ENCODE data around the gene PAX8.

DNA sequence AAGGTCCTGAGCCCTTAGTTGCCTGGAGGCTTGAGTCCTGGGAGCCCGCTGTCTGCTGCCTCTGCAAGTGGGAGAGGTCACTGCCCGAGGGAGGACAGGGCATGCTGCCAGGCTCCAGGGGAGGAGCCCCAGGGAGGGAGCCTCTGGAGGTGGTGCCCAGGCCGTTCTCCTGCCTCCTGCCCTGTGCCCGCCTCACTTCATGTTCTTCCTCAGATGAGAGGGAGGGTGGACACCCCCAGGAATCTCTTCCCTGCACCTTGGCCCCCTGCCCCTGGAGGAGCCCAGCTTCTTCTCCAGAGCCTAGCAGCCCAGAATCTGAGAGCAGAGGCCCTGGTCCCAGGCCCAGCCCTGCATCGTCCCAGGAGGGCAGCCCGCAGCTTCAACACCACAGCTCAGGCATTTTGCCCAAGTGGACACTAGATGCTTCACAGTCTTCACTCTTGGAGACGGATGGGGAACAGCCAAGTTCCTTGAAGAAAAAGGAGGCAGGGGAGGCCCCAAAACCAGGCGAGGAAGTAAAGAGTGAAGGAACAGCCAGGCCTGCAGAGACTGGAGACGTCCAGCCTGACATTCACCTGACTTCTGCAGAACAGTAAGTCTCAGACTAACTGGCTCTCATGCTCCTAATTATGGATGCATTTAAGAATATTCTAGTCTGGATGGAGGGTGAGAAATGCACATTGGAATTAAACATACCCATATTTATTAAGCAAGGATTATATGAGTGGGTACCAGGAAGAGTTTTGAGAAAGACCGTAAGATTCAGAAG is 92.9 kb downstream of the PAX8 start:
- no peak for TF ChIP-seq CTCF (IDR thresholded peaks at IDR 0.05)
- TF ChIP-seq POLR2AphosphoS5 (IDR thresholded peaks at IDR 0.05; ENCODE audit: low read depth, low read length): no peak
- no peak for TF ChIP-seq SIN3A (IDR thresholded peaks at IDR 0.05; ENCODE audit: borderline replicate concordance, low read depth, low read length)
- TF ChIP-seq ELF1 (IDR thresholded peaks at IDR 0.05): no peak
